K562 (cell line): ENCODE measurements around the gene SUPT5H. TPM values are rescaled to one million over a fixed set of nuclear protein-coding genes. Genes with fewer than 3 reads are reported as not detected.

Experiments used
- BMI1 ChIP-seq: fragments of 150-350 bp; IDR thresholded peaks from 2 replicates; pipeline ENCODE4 v1.6.1; 2014; ENCODE audit warnings: low read length
- CCAR2 ChIP-seq: fragments of 200-400 bp; formaldehyde crosslinking; IDR thresholded peaks from 2 replicates; pipeline ENCODE4 v1.6.1; 2017; ENCODE audit warnings: mild to moderate bottlenecking, low read depth, low read length
- DMBX1 ChIP-seq: fragments of 250-450 bp; sonication (Bioruptor Pico); IDR thresholded peaks from 2 replicates; pipeline ENCODE4 v1.8.0; 2022; ENCODE audit warnings: inconsistent platforms, mild to moderate bottlenecking, moderate library complexity, borderline replicate concordance
- HCFC1 ChIP-seq: IDR thresholded peaks from 2 replicates; pipeline ENCODE4 v1.6.1; 2012; ENCODE audit warnings: low read depth, low read length, improper control_type of control experiment
- HMGXB4 ChIP-seq: sonication (generic); formaldehyde crosslinking; IDR thresholded peaks from 2 replicates; pipeline ENCODE4 v1.8.1; 2023; ENCODE audit warnings: mild to moderate bottlenecking, missing genetic modification reagents
- LCOR ChIP-seq: sonication (generic); formaldehyde crosslinking; IDR thresholded peaks from 2 replicates; pipeline ENCODE4 v1.8.0; 2022; ENCODE audit warnings: mild to moderate bottlenecking, missing genetic modification reagents
- MAZ ChIP-seq, 2 experiments: fragments of 450-650 bp in 1 of 2; sonication (generic) in 1 of 2; formaldehyde crosslinking; IDR thresholded peaks in 1 of 2; conservative IDR thresholded peaks in 1 of 2; 2 replicates each; pipeline versions ENCODE4 v1.4.0 to v1.5.0; 2020; ENCODE audit warnings: mild to moderate bottlenecking in 1 of 2, missing genetic modification reagents in 1 of 2
- MTA1 ChIP-seq: fragments of 450-650 bp; IDR thresholded peaks from 2 replicates; pipeline ENCODE4 v1.6.1; 2017; ENCODE audit warnings: borderline replicate concordance
- MTA2 ChIP-seq: fragments of 450-650 bp; IDR thresholded peaks from 2 replicates; pipeline ENCODE4 v1.6.1; 2016; ENCODE audit warnings: low read depth
- NCOA4 ChIP-seq: fragments of 450-650 bp; IDR thresholded peaks from 2 replicates; pipeline ENCODE4 v1.6.1; 2018; ENCODE audit warnings: mild to moderate bottlenecking; ENCODE audit not compliant: partially characterized antibody
- NFXL1 ChIP-seq: fragments of 450-650 bp; formaldehyde crosslinking; IDR thresholded peaks from 2 replicates; pipeline ENCODE4 v1.4.0; 2021; ENCODE audit warnings: mild to moderate bottlenecking
- NR0B1 ChIP-seq: fragments of 450-650 bp; IDR thresholded peaks from one replicate; pipeline ENCODE4 v1.6.1; 2018; ENCODE audit warnings: mild to moderate bottlenecking, moderate library complexity; ENCODE audit not compliant: partially characterized antibody
- SMARCC2 ChIP-seq: fragments of 450-650 bp; IDR thresholded peaks from 2 replicates; pipeline ENCODE4 v1.6.1; 2017; ENCODE audit warnings: antibody characterized with exemption, moderate library complexity, mild to moderate bottlenecking, low read depth
- SREBF1 ChIP-seq: fragments of 150-350 bp; IDR thresholded peaks from 2 replicates; pipeline ENCODE4 v1.6.1; 2014; ENCODE audit warnings: antibody characterized with exemption, low read depth, low read length, borderline replicate concordance
- STAT5B ChIP-seq: fragments of 250-450 bp; sonication (Bioruptor Pico); IDR thresholded peaks from 2 replicates; pipeline ENCODE4 v1.8.0; 2021; ENCODE audit warnings: mild to moderate bottlenecking, inconsistent platforms
- TGIF2 ChIP-seq: sonication (generic); formaldehyde crosslinking; IDR thresholded peaks from 2 replicates; pipeline ENCODE4 v1.8.1; 2022; ENCODE audit warnings: mild to moderate bottlenecking, missing genetic modification reagents, moderate library complexity
- XRCC4 ChIP-seq: IDR thresholded peaks from one replicate; pipeline ENCODE4 v1.6.1; 2011; ENCODE audit not compliant: insufficient read depth, insufficient read length; ENCODE audit errors: extremely low read depth
- ZNF134 ChIP-seq: fragments of 250-450 bp; sonication (Bioruptor Pico); conservative IDR thresholded peaks from 2 replicates; pipeline ENCODE4 v1.4.0; 2020
- ZNF408 ChIP-seq: fragments of 250-450 bp; sonication (Bioruptor Pico); IDR thresholded peaks from 2 replicates; pipeline ENCODE4 v1.4.0; 2020; ENCODE audit warnings: low read depth, mild to moderate bottlenecking, moderate library complexity
- ZNF445 ChIP-seq: fragments of 250-450 bp; sonication (Bioruptor Pico); IDR thresholded peaks from 2 replicates; pipeline ENCODE4 v1.4.0; 2020; ENCODE audit warnings: low read depth, mild to moderate bottlenecking, moderate library complexity
- ZNF518B ChIP-seq: fragments of 250-450 bp; sonication (Bioruptor Pico); IDR thresholded peaks from 2 replicates; pipeline ENCODE4 v1.5.0; 2021; ENCODE audit warnings: mild to moderate bottlenecking, moderate library complexity
- ZNF707 ChIP-seq: fragments of 250-450 bp; sonication (Bioruptor Pico); conservative IDR thresholded peaks from 2 replicates; pipeline ENCODE4 v1.8.0; 2022; ENCODE audit warnings: inconsistent platforms, mild to moderate bottlenecking, moderate library complexity
- ZNF766 ChIP-seq: fragments of 200-800 bp; sonication (Bioruptor generic); conservative IDR thresholded peaks from 2 replicates; pipeline ENCODE4 v1.6.1; 2016; ENCODE audit warnings: missing genetic modification characterization, missing compliant biosample characterization
- polyA plus RNA-seq, 8 experiments: library from polyadenylated mRNA; depleted of rRNA in 4 of 8; stranded (reverse) in 5 of 8; unstranded in 3 of 8; fragments of >200 nt; fragmentation: Nextera tagmentation in 2 of 8; fragmentation: Illumina TruSeq in 1 of 8; extraction: Ambion mirVana in 2 of 8; extraction: Trizol in 1 of 8; gene quantifications; 2 replicates each; pipeline versions ENCODE4 v1.2.1 to v1.2.3, GENCODE V29; 2011 to 2014; ENCODE audit warnings: inconsistent platforms in 1 of 8, missing spikeins in 1 of 8
- total RNA-seq, 7 experiments: library from RNA; depleted of rRNA in 6 of 7; stranded (reverse); fragments of >200 nt in 6 of 7; fragmentation: Illumina TruSeq in 2 of 7; extraction: Trizol in 2 of 7; gene quantifications; 2 replicates each; pipeline versions ENCODE4 v1.2.1 to v1.2.3, GENCODE V29; 2011 to 2021; ENCODE audit warnings: low replicate concordance in 1 of 7

Gene SUPT5H
- total and polyA plus RNA-seq, 9 of the 15 experiments (the other 6 are each of a cell fraction or from before 2014, with no cell fraction given) = 13.3 to 85.9 (median 35.9) TPM

GRCh38 chr19:39401549-39402345 is 43.6 kb upstream of the SUPT5H start (continued):
- TF ChIP-seq ZNF518B (no peak), SREBF1 (no peak), HCFC1 (no peak), ZNF707 (CRISPR knock-in tag) (no peak), NCOA4 (no peak), NFXL1 (CRISPR knock-in tag) (no peak), ZNF766 (CRISPR knock-in tag) (0 out of 2 replicates have a peak, but pooled peaks have one; percentile 3), ZNF134 (CRISPR knock-in tag) (0 out of 2 replicates have a peak, but pooled peaks have one; percentile 7), ZNF445 (CRISPR knock-in tag) (no peak), HMGXB4 (no peak; the same call in 1 of the 2 replicates), SMARCC2 (no peak), BMI1 (no peak), NR0B1 (no peak), MAZ (CRISPR knock-in tag; conservative IDR thresholded peaks at IDR 0.05 in 1 of 2, IDR thresholded peaks at IDR 0.05 in 1 of 2) (peak in 1 of 2 experiments; percentile 29; a peak in 1 of 4 replicates), STAT5B (CRISPR knock-in tag) (no peak), ZNF408 (CRISPR knock-in tag) (no peak), MTA1 (no peak; the same call in 1 of the 2 replicates), DMBX1 (CRISPR knock-in tag) (no peak; the same call in 1 of the 2 replicates), TGIF2 (CRISPR knock-in tag) (no peak), LCOR (CRISPR knock-in tag) (0 out of 2 replicates have a peak, but pooled peaks have one; percentile 4), CCAR2 (no peak), XRCC4 (no peak), MTA2 (no peak)
